IPS-15b (cell line): ENCODE results near the gene TPBGL.

Source experiments
- H3K27me3 ChIP-seq: one replicate; pipeline ENCODE4 v1.6.1; 2013; ENCODE audit warnings: low read length; ENCODE audit not compliant: control insufficient read depth, insufficient read depth
- H3K36me3 ChIP-seq: one replicate; pipeline ENCODE4 v1.6.1; 2013; ENCODE audit warnings: low read length; ENCODE audit not compliant: control insufficient read depth, insufficient read depth
- H3K4me1 ChIP-seq: one replicate; pipeline ENCODE4 v1.6.1; 2013; ENCODE audit warnings: mild to moderate bottlenecking, low read length; ENCODE audit not compliant: control insufficient read depth, insufficient read depth
- H3K4me3 ChIP-seq: one replicate; pipeline ENCODE4 v1.5.1; 2013; ENCODE audit warnings: low read depth, low read length
- H3K9ac ChIP-seq: one replicate; pipeline ENCODE4 v1.6.1; 2013; ENCODE audit warnings: low read depth, mild to moderate bottlenecking, low read length
- H3K9me3 ChIP-seq: one replicate; pipeline ENCODE4 v1.6.1; 2013; ENCODE audit warnings: mild to moderate bottlenecking, low read length; ENCODE audit not compliant: control insufficient read depth, insufficient read depth

TPBGL gene

DNA sequence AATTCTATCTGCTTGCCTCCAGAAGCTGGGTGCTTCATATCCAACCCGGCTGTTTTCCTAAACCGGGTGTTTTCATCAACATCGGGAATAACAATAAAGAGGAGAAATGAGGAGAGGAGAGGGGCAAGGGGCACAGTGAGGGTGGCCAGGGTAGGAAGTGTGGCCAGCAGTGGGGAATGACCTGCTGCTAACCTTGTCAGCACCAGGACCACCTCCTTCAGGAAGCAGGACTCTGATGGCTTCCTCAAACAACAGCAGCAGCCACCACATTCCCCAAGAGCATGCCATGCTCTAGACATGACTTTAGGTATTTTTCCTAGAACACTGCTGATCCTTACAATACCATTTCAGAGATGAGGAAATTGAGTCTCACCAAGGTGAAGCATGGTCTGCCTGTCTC lies 52.4 kb downstream of the TPBGL start:
- H3K36me3 ChIP-seq = peaks cover 2% of the 10 kb centered on the region

More for the DNA sequence above, 52.4 kb downstream of the TPBGL start:
- Histone ChIP-seq H3K9ac (no peak overlapping the region), H3K27me3 (no peaks in the 10 kb centered on the region), H3K4me3 (no peak overlapping the region), H3K4me1 (no peaks in the 10 kb centered on the region), H3K9me3 (no peaks in the 10 kb centered on the region)
